Stimulated activated CD4-positive, alpha-beta T cell treated with anti-CD3 and anti-CD28 coated beads, Interleukin-12 subunit alpha, Interleukin-12 subunit beta, amount 100 ng/mL, for 24 hours (primary cell): ENCODE results near the gene IL4.

Experiments
- DNase-seq, 2 experiments: peaks; one replicate each; pipeline ENCODE4 v3.0.0-alpha.2; 2020; ENCODE audit warnings: low read depth in 2 of 2

IL4 gene

GRCh38 chr5:132695956-132696355 lies 22.2 kb downstream of the IL4 start:
- no peak for DNase-seq

GRCh38 chr5:132704875-132705274 lies 31.1 kb downstream of the IL4 start:
- DNase-seq: no peak

- DNase-seq: no peak
Observed at GRCh38 chr5:132708645-132709044, 34.9 kb downstream of the IL4 start.

- no peak for DNase-seq
Observed at GRCh38 chr5:132714456-132715307, 40.9 kb downstream of the IL4 start.

- no peak for DNase-seq
Observed at GRCh38 chr5:132718544-132719312, 44.9 kb downstream of the IL4 start.

GRCh38 chr5:132725745-132726144 lies 52.0 kb downstream of the IL4 start:
- DNase-seq: no peak

GRCh38 chr5:132729896-132730295 lies 56.1 kb downstream of the IL4 start:
- DNase-seq: no peak
